ENCODE data around the gene IFT88. TPM values are rescaled to one million over a fixed set of nuclear protein-coding genes. Genes with fewer than 3 reads are reported as not detected.

IFT88 gene
- polyA plus RNA-seq, 1 of the 3 experiments (the other 2 are of a cell fraction), result 6.2 TPM

- Histone ChIP-seq H3K4me2 (0 out of 2 replicates have a peak overlapping the region, but pooled peaks have one; percentile 73), H3K36me3 (replicated peaks in 1 of 2; ENCODE audit: control insufficient read depth in 1 of 2, insufficient read depth in 2 of 2, low read length in 1 of 2) (no peaks in the 10 kb centered on the region), H3K4me1 (ENCODE audit: control insufficient read depth in 1 of 2, insufficient read depth in 2 of 2, low read depth in 1 of 2, low read length in 1 of 2) (peaks cover 0 to 4% of the 10 kb centered on the region in 2 experiments; a peak in 2 of 4 replicates), H3K4me3 (ENCODE audit: low read depth in 2 of 2, low read length in 1 of 2) (no peak overlapping the region), H2AFZ (ENCODE audit: low read depth) (no peak overlapping the region), H3K79me2 (ENCODE audit: insufficient read depth) (no peaks in the 10 kb centered on the region), H3K9ac (no peak overlapping the region), H3K27me3 (ENCODE audit: insufficient read depth) (no peaks in the 10 kb centered on the region), H4K20me1 (ENCODE audit: insufficient read depth) (no peaks in the 10 kb centered on the region), H3K27ac (ENCODE audit: low read depth in 2 of 2, low read length in 1 of 2) (no peak overlapping the region), H3F3A (replicated peaks; ENCODE audit: insufficient read depth) (no peaks in the 10 kb centered on the region), H3K9me2 (no peaks in the 10 kb centered on the region), H3K9me3 (no peaks in the 10 kb centered on the region)
- ChIA-PET CTCF (interaction anchor here (1.0 to 3.5 kb wide), 4 partner anchors 12 to 205 kb away, joined by 3 to 21 read pairs (median 6); no protein-coding TSS in a partner anchor), POLR2A (no interaction called here)
- DNase-seq, result no peak
- 90% methylated on average over 13 of the region's 16 CpGs for WGBS (ENCODE audit: low lambda C conversion rate)
- no peak for TF ChIP-seq USF1 (IDR thresholded peaks at IDR 0.05; ENCODE audit: borderline replicate concordance, low read depth)
- no peak for TF ChIP-seq SIN3A (IDR thresholded peaks at IDR 0.05; ENCODE audit: borderline replicate concordance, low read depth, low read length)
- no peak for TF ChIP-seq ZBTB33 (IDR thresholded peaks at IDR 0.05; ENCODE audit: borderline replicate concordance, low read depth)
Observed at GRCh38 chr13:20721058-20721453, 154.1 kb downstream of the IFT88 start.

- Histone ChIP-seq H3K4me2 (peak overlapping the region; percentile 73), H3K9me3 (no peaks in the 10 kb centered on the region), H3K9me2 (no peaks in the 10 kb centered on the region), H2AFZ (ENCODE audit: low read depth) (peak overlapping the region; percentile 88), H3K27ac (ENCODE audit: low read depth in 2 of 2, low read length in 1 of 2) (no peak overlapping the region), H3K79me2 (ENCODE audit: insufficient read depth) (no peaks in the 10 kb centered on the region), H4K20me1 (ENCODE audit: insufficient read depth) (no peaks in the 10 kb centered on the region), H3K4me3 (ENCODE audit: low read depth in 2 of 2, low read length in 1 of 2) (peak overlapping the region; percentile 33 to 46; a peak in 3 of 4 replicates), H3K4me1 (ENCODE audit: control insufficient read depth in 1 of 2, insufficient read depth in 2 of 2, low read depth in 1 of 2, low read length in 1 of 2) (peaks cover 0 to 4% of the 10 kb centered on the region in 2 experiments; a peak in 2 of 4 replicates), H3K36me3 (replicated peaks in 1 of 2; ENCODE audit: control insufficient read depth in 1 of 2, insufficient read depth in 2 of 2, low read length in 1 of 2) (no peaks in the 10 kb centered on the region), H3K9ac (no peak overlapping the region), H3K27me3 (ENCODE audit: insufficient read depth) (no peaks in the 10 kb centered on the region), H3F3A (replicated peaks; ENCODE audit: insufficient read depth) (no peaks in the 10 kb centered on the region)
- POLR2A ChIA-PET, result no interaction called here
- TF ChIP-seq RFX5 (IDR thresholded peaks at IDR 0.05; ENCODE audit: low read length) (no peak), EZH2phosphoT487 (IDR thresholded peaks at IDR 0.05; ENCODE audit: borderline replicate concordance, low read depth) (no peak), FOSL2 (IDR thresholded peaks at IDR 0.05; ENCODE audit: borderline replicate concordance, low read depth) (peak; percentile 50; the same call in 1 of the 2 replicates), GABPA (IDR thresholded peaks at IDR 0.05; ENCODE audit: low read depth) (no peak), TAF1 (IDR thresholded peaks at IDR 0.05; ENCODE audit: borderline replicate concordance, low read depth, low read length) (no peak), EP300 (IDR thresholded peaks at IDR 0.05; ENCODE audit: borderline replicate concordance in 1 of 2, low read depth in 1 of 2, low read length in 1 of 2) (0 out of 4 replicates have a peak, but pooled peaks of 1 of the 2 experiments have one; percentile 11), SIN3A (IDR thresholded peaks at IDR 0.05; ENCODE audit: borderline replicate concordance, low read depth, low read length) (no peak), RAD21 (IDR thresholded peaks at IDR 0.05; ENCODE audit: low read length) (0 out of 2 replicates have a peak, but pooled peaks have one; percentile 7), TCF12 (IDR thresholded peaks at IDR 0.05) (peak; percentile 35; the same call in 1 of the 2 replicates), MAX (IDR thresholded peaks at IDR 0.05; ENCODE audit: low read depth) (peak; percentile 24; the same call in 1 of the 2 replicates), NFIC (IDR thresholded peaks at IDR 0.05; ENCODE audit: borderline replicate concordance) (peak; percentile 62), REST (IDR thresholded peaks at IDR 0.05; ENCODE audit: low read depth, low read length) (no peak), JUND (IDR thresholded peaks at IDR 0.05) (peak; percentile 63)
- peak; percentile 67 for DNase-seq
- CTCF ChIA-PET, result interaction anchor here (0.9 to 3.5 kb wide), 9 partner anchors 8 to 204 kb away, joined by 3 to 21 read pairs (median 4); no protein-coding TSS in a partner anchor
- WGBS (ENCODE audit: low lambda C conversion rate), result 41% methylated on average over 64 of the region's 81 CpGs
Observed at GRCh38 chr13:20721454-20722357, 154.7 kb downstream of the IFT88 start.
